SW480 (cell line): ENCODE data around the gene PLXNA4.

Source experiments
- DNase-seq: peaks from one replicate; pipeline ENCODE4 v3.0.0-alpha.2; 2016; ENCODE audit warnings: low spot score

The PLXNA4 gene

GRCh38 chr7:132565441-132565840 lies 10.8 kb downstream of the PLXNA4 start:
- no peak for DNase-seq

GRCh38 chr7:132564849-132565248 lies 11.4 kb downstream of the PLXNA4 start:
- no peak for DNase-seq

GRCh38 chr7:132564090-132564489 lies 12.2 kb downstream of the PLXNA4 start:
- DNase-seq: no peak

- DNase-seq: no peak
Observed at GRCh38 chr7:132562690-132563089, 13.6 kb downstream of the PLXNA4 start.

GRCh38 chr7:132561763-132562162 lies 14.5 kb downstream of the PLXNA4 start:
- no peak for DNase-seq

- DNase-seq: peak; percentile 7
Observed at GRCh38 chr7:132560825-132561529, 15.3 kb downstream of the PLXNA4 start.

DNA sequence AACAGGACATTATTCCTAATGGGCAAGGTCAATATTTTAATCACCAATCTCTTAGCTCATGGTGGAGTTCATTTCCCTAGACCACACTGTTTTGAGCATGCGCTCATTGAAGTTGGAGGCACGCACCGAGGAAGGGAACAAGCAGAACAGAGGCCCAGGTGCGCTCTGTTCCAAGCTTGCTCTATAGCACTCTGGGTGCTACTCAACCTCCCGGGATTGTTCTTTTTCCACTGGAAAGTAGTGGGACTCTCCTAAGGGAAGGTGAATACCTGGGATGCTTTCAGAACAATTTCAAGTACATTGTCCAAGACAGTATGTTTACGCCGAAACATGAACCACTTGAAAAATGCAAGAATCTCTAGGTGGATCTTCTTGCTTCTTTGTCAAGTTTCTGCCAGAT lies 16.2 kb downstream of the PLXNA4 start:
- DNase-seq: no peak

GRCh38 chr7:132558815-132559214 lies 17.5 kb downstream of the PLXNA4 start:
- no peak for DNase-seq

GRCh38 chr7:132557489-132558044 lies 18.7 kb downstream of the PLXNA4 start:
- peak; percentile 34 for DNase-seq

GRCh38 chr7:132554446-132554845 lies 21.8 kb downstream of the PLXNA4 start:
- DNase-seq: no peak

GRCh38 chr7:132553031-132553430 lies 23.2 kb downstream of the PLXNA4 start:
- no peak for DNase-seq

- no peak for DNase-seq
Observed at GRCh38 chr7:132551886-132552285, 24.4 kb downstream of the PLXNA4 start.

DNA sequence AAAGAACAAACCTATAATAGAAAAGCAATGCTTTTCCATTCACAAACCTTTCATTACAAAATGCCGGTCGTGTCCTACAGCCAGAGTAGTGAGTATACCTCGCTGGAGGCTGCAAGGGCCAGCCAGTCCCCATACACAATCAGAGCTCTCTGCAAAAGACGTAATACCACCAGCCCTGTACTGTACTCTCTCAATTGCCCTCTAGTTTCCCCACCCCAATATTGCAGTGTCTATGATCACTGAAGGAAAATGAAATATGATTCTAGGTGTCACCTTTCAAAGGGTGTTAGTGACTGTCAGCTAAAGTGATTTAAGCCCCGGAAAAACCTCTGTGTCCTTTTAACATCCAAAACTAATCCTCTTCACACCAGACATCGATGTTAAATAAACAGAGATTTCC lies 24.8 kb downstream of the PLXNA4 start:
- peak; percentile 27 for DNase-seq

GRCh38 chr7:132548489-132549078 lies 27.7 kb downstream of the PLXNA4 start:
- DNase-seq: no peak

- DNase-seq: no peak
Observed at GRCh38 chr7:132547821-132548220, 28.4 kb downstream of the PLXNA4 start.

DNA sequence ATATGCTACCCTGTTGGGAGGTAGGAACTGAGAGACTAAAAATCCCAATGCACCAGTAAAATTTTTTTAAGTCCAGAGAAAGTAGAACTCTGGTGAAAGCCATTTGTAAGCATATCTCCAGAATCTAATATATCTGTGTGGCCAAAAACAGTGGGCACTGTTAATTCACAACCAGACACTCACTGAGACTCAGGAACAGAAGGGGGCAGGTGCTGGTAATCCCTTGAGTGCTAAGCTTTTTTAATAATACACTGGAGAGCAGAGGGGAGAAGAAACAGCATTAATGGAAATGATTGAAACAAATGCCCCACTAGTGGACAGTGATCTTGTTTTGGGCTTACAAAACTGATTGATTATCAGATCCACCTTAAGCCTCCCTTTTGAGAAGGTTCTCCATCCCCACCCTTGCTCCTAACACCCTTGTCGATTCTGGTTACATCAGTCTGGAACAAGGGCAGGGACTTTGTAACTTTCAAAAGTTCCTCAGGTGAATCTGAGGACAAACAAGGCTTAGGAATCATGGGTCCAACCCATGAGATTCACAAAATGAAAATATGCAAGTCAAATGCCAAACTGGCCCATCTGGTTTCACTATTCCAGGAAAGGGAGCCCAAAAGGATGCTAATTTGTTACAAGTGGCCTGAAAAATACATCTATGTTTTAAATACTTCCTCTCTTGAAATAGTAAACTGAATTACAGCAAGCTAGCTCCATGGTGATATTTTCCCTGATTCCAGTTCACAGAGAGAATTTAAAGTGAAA lies 29.7 kb downstream of the PLXNA4 start:
- DNase-seq: no peak

GRCh38 chr7:132545756-132546155 lies 30.5 kb downstream of the PLXNA4 start:
- no peak for DNase-seq

DNA sequence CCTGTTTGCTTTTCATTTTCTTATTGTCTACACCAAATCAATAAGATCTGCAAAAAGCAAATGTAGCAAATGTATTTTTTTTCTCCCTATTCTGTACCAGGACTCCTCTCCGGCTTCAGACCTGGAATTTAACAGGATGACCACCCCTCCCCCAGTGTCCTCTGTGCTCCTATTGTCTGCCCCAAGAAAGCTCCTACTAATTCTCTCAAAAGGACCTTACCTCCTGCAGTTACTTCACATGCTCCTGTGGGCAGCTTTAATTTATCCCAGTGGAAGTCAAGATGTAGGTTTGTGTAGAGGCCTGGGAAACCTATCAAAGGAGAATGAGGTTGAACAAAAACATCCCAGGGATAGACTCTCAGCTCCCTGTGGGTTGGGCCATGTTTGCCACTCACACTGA lies 31.3 kb downstream of the PLXNA4 start:
- DNase-seq: no peak

DNA sequence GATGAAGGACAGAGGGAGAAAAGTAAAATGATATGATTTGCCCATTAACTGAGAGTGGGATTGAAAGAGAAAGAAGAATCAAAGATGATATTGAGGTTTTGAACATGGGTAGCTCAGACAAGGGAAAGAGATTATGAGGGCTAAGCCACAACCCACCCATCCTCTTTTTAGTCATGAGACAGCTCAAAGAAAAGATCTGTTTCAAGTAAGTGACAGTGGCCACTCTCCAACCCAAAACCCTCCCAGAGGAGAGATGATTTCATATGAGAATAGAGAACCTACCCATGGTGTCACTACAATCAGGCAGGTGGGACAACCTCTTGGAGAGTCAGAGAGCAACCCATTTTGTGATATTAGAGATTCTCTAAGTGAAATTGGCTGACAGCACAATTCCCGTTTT lies 32.2 kb downstream of the PLXNA4 start:
- DNase-seq: no peak

- DNase-seq: no peak
Observed at GRCh38 chr7:132542895-132543294, 33.4 kb downstream of the PLXNA4 start.

DNA sequence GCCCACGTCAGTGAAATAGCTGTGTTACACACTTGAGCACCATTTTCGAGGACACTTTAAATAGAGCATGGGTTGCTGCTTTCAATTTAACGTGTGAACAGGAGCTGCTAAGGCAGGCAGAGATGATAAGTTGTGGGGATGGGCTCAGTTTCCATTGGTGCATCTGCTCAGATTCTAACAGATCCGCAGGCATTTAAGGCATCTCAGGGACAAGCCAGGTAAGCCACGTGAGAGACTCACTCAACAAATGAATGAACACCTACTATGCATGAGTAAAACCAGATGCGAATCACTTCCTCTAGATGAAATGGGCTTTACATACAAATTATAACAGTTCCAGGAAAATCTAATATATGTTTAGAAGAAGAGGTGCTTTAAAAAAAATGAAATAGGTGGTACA lies 34.6 kb downstream of the PLXNA4 start:
- DNase-seq: no peak

GRCh38 chr7:132537456-132538145 lies 38.7 kb downstream of the PLXNA4 start:
- DNase-seq: no peak
